HG02798 (cell line): ENCODE data around the gene SLC23A1.
"Not testable (repeated sequence)": the region's sequence is repeated elsewhere in the genome, so short reads cannot be mapped to it uniquely, and the experiment has no call there.

Experiments used
- ATAC-seq: cut with Tn5 transposase; IDR thresholded peaks from one replicate; pipeline ENCODE4 v1.9.1; 2021; ENCODE audit warnings: mild to moderate bottlenecking; ENCODE audit not compliant: unreplicated experiment, poor library complexity

SLC23A1 gene

GRCh38 chr5:139383275-139383992 lies at the start of gene SLC23A1:
SLC23A1 (minus strand) TSS chr5:139383297; CDS start chr5:139383253, 44 bp downstream.
- ATAC-seq, result no peak

GRCh38 chr5:139431706-139432105 lies 48.6 kb upstream of the SLC23A1 start:
- ATAC-seq, result no peak

GRCh38 chr5:139430015-139430414 lies 46.9 kb upstream of the SLC23A1 start:
- no peak for ATAC-seq

GRCh38 chr5:139426203-139426885 lies 43.2 kb upstream of the SLC23A1 start:
- no peak for ATAC-seq

- ATAC-seq, result no peak
Observed at GRCh38 chr5:139425497-139425896, 42.4 kb upstream of the SLC23A1 start.

- ATAC-seq, result peak; percentile 68
Observed at GRCh38 chr5:139422307-139422893, 39.3 kb upstream of the SLC23A1 start.

- no peak for ATAC-seq
Observed at GRCh38 chr5:139419226-139420192, 36.4 kb upstream of the SLC23A1 start.

GRCh38 chr5:139418793-139419192 lies 35.7 kb upstream of the SLC23A1 start:
- no peak for ATAC-seq

- ATAC-seq, result no peak
Observed at GRCh38 chr5:139417214-139417613, 34.1 kb upstream of the SLC23A1 start.

- ATAC-seq, result no peak
Observed at GRCh38 chr5:139416651-139417050, 33.6 kb upstream of the SLC23A1 start.

- ATAC-seq, result no peak
Observed at GRCh38 chr5:139415869-139416268, 32.8 kb upstream of the SLC23A1 start.

- no peak for ATAC-seq
Observed at GRCh38 chr5:139415221-139415861, 32.2 kb upstream of the SLC23A1 start.

- peak; percentile 7 for ATAC-seq
Observed at GRCh38 chr5:139414581-139415130, 31.6 kb upstream of the SLC23A1 start.

GRCh38 chr5:139413963-139414362 lies 30.9 kb upstream of the SLC23A1 start:
- peak; percentile 59 for ATAC-seq

GRCh38 chr5:139413153-139413552 lies 30.1 kb upstream of the SLC23A1 start:
- ATAC-seq, result no peak

GRCh38 chr5:139410993-139411828 lies 28.1 kb upstream of the SLC23A1 start:
- no peak for ATAC-seq

GRCh38 chr5:139410121-139410992 lies 27.3 kb upstream of the SLC23A1 start:
- no peak for ATAC-seq

- ATAC-seq, result not testable (repeated sequence)
Observed at GRCh38 chr5:139409116-139409515, 26.0 kb upstream of the SLC23A1 start.
